OCI-LY7 (cell line): ENCODE data around the gene SLC25A38.

Experiments
- EZH2phosphoT487 ChIP-seq: fragments of 200-600 bp; sonication (generic); IDR thresholded peaks from 2 replicates; pipeline ENCODE4 v1.6.1; 2018; ENCODE audit warnings: low read depth, borderline replicate concordance, mild to moderate bottlenecking, mixed run types, antibody characterized with exemption, low read length, moderate library complexity, mixed read lengths
- TF ChIP-seq, protein P1 (sequence below): fragments of 200-600 bp; sonication (generic); conservative IDR thresholded peaks from 2 replicates; pipeline ENCODE4 v1.5.1; 2014; ENCODE audit warnings: mild to moderate bottlenecking, antibody characterized with exemption, low read length, moderate library complexity, mixed read lengths

DNA sequence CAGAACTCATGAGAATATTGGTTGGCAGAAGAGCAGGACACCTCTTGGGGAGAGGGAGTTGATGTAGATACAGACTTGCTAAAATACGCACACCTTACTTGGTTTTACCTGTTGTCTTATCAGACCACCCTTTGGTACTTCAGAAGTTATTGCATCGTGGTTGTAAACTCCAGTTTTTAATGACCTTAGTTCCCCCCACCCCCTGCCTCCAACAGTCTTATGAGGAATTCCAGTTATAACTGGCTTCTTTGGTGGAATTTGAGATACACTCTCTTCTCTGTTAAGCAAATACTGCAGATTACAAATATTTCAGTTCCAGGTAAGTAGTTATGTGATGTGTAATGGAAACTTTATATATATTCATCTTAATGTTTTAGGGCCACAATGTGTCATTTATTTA is 5.0 kb downstream of the SLC25A38 start:
- TF ChIP-seq, protein P1, sequence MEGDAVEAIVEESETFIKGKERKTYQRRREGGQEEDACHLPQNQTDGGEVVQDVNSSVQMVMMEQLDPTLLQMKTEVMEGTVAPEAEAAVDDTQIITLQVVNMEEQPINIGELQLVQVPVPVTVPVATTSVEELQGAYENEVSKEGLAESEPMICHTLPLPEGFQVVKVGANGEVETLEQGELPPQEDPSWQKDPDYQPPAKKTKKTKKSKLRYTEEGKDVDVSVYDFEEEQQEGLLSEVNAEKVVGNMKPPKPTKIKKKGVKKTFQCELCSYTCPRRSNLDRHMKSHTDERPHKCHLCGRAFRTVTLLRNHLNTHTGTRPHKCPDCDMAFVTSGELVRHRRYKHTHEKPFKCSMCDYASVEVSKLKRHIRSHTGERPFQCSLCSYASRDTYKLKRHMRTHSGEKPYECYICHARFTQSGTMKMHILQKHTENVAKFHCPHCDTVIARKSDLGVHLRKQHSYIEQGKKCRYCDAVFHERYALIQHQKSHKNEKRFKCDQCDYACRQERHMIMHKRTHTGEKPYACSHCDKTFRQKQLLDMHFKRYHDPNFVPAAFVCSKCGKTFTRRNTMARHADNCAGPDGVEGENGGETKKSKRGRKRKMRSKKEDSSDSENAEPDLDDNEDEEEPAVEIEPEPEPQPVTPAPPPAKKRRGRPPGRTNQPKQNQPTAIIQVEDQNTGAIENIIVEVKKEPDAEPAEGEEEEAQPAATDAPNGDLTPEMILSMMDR: no peak
- TF ChIP-seq EZH2phosphoT487: no peak
